Heart left ventricle (tissue), 16 donors: Measurements from ENCODE around the gene SPIRE1. TPM values are rescaled to one million over a fixed set of nuclear protein-coding genes. Genes with fewer than 3 reads are reported as not detected.

Source experiments
- ATAC-seq, 4 donors: fragments of 200-7000 bp; cut with Tn5 transposase; one replicate each; pipeline ENCODE4 v1.9.1; 2020 to 2022; ENCODE audit warnings: moderate library complexity in 4 of 4, mild to moderate bottlenecking in 3 of 4, moderate number of reproducible peaks in 1 of 4
- DNase-seq, 5 donors: peaks; one replicate each; pipeline ENCODE4 v3.0.0-alpha.2; 2020
- H3K27ac ChIP-seq, 12 donors: fragments of 200-600 bp; sonication (generic) in 4 of 12; one replicate each; pipeline versions ENCODE4 v1.5.0 to v1.8.0; 2016 to 2022; ENCODE audit warnings: mild to moderate bottlenecking in 2 of 12
- H3K27me3 ChIP-seq, 9 donors: fragments of 200-600 bp; sonication (generic) in 2 of 9; one replicate each; pipeline versions ENCODE4 v1.5.1 to v1.8.0; 2016 to 2022; ENCODE audit warnings: mild to moderate bottlenecking in 3 of 9
- H3K36me3 ChIP-seq, 9 donors: fragments of 200-600 bp; sonication (generic) in 2 of 9; one replicate each; pipeline versions ENCODE4 v1.5.0 to v1.8.0; 2018 to 2022; ENCODE audit warnings: mild to moderate bottlenecking in 2 of 9
- H3K4me1 ChIP-seq, 12 donors: fragments of 200-600 bp; sonication (generic) in 4 of 12; one replicate each; pipeline versions ENCODE4 v1.5.0 to v1.8.0; 2016 to 2022; ENCODE audit warnings: mild to moderate bottlenecking in 3 of 12
- H3K4me3 ChIP-seq, 12 donors: fragments of 200-600 bp; sonication (generic) in 4 of 12; one replicate each; pipeline versions ENCODE4 v1.5.0 to v1.8.0; 2017 to 2022; ENCODE audit warnings: mild to moderate bottlenecking in 9 of 12, moderate library complexity in 4 of 12
- H3K9me3 ChIP-seq, 12 donors: fragments of 200-600 bp; sonication (generic) in 4 of 12; one replicate each; pipeline versions ENCODE4 v1.5.0 to v1.8.0; 2016 to 2022; ENCODE audit warnings: mild to moderate bottlenecking in 1 of 12
- CTCF ChIP-seq, 12 donors: fragments of 200-600 bp; sonication (generic) in 4 of 12; IDR thresholded peaks; one replicate each; pipeline versions ENCODE4 v1.5.0 to v1.8.0; 2018 to 2022; ENCODE audit warnings: antibody characterized with exemption in 12 of 12, mild to moderate bottlenecking in 5 of 12
- POLR2A ChIP-seq, 2 donors: fragments of 450-650 bp; IDR thresholded peaks; one replicate each; pipeline ENCODE4 v1.6.1; 2017; ENCODE audit warnings: antibody characterized with exemption in 2 of 2, mild to moderate bottlenecking in 2 of 2, moderate library complexity in 2 of 2
- WGBS, 4 donors: extraction: QIAGEN DNeasy Blood & Tissue Kit in 2 of 4; methylation state at CpG; one replicate each; pipeline versions ENCODE4 v1.1.5 to v1.1.7; 2013 to 2018; 5-methylcytosine and 5-hydroxymethylcytosine counted together
- intact Hi-C, 10 donors: fragments of 100-400 bp; cut with DNase I; formaldehyde crosslinking; loops; one replicate each; pipeline versions ENCODE4 v1.11.1 to v1.14.2; 2022
- polyA plus RNA-seq, 2 donors: library from polyadenylated mRNA; stranded (reverse); fragments of 200-250 nt; gene quantifications; one replicate each; pipeline ENCODE4 v1.2.3, GENCODE V29; 2013
- total RNA-seq, 9 donors: library from RNA; depleted of rRNA in 2 of 9; stranded (reverse); fragments of >200 nt in 2 of 9; fragmentation: NEBNext Ultra II Directional in 3 of 9; extraction: Animal tissue kit (Norgen Biotek cat#: 25700) in 3 of 9; gene quantifications; one replicate each; pipeline versions ENCODE4 v1.1.0 to v1.2.4, GENCODE V29; 2016 to 2023
- donor health status: ischemic (EF 13 %, LVEDD 7.1; RV severe dilation, severe dysfunction).
- donor health status: healthy with polysubstance abuse.
- donor health status: DM: no; HTN: yes; CAD: no.
- donor health status: DM: no; HTN: no; CAD: no.
- donor health status: ischemic (EF 25% LVEDD 6.9; RV normal size, moderate dysfunction).
- donor health status: ischemic (EF 25% LVEDD 5.7; RV mildly dilated, moderate dysfunction).
- donor health status: healthy.
- donor health status: DM: yes; HTN: yes; CAD: no.
- donor health status: ischemic (EF 35%, LVEDD 5.7; RV mildly dilated, moderate dysfunction).
- donor health status: nonischemic (EF 11% LVEDD 7.7; RV severe dilation, severe dysfunction).
- donor health status: DM: yes; HTN: yes; CAD: no.
- donor health status: PGD.
- donor health status: ischemic (EF 29% LVEDD 5.4; RV normal size, mild dysfunction).
- donor health status: nonischemic (EF 23%, LVEDD 6.1; RV moderate dilation, normal function).

SPIRE1 gene
- total and polyA plus RNA-seq, 11 donors = 8.3 to 67.6 (median 47.8) TPM

DNA sequence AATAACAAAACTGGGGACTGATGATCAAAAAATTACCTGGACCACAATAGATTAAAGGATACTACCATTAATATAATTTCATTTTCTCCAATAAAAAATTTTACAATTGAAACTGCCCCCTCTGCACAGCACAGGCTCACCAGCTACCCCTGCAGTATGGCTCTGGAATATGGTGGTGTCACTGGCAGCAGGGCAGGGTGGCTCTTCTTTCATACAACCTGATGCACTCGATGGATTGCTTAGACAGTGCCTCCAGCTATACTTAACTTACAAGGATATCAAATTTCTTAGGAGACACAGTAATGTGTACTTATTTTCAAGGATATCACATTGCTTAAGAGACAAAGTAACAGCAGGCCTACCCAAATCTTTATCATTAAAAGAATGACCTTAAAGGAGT, 126.2 kb downstream of the SPIRE1 start:
- intact Hi-C loops = loop anchor here in 1 of 10 donors (10.0 kb wide), 1 partner anchor 137 kb away; no protein-coding TSS in a partner anchor

GRCh38 chr18:12520442-12520992, 137.4 kb downstream of the SPIRE1 start:
- no peaks in the 10 kb centered on the region for H3K36me3 ChIP-seq
- DNase-seq (no peak), ATAC-seq (peak in 1 of 4 donors; percentile 34)
- TF ChIP-seq CTCF (IDR thresholded peaks at IDR 0.05) (no peak), POLR2A (IDR thresholded peaks at IDR 0.05) (no peak)
- H3K27ac ChIP-seq = no peak overlapping the region
- WGBS, 4 donors = 49 to 60% (median 54%) methylated on average over 5 of the region's 5 CpGs
- no peaks in the 10 kb centered on the region for H3K9me3 ChIP-seq
- intact Hi-C loops = loop anchor here in 2 of 10 donors (10.0 kb wide), 2 partner anchors 116 to 134 kb away; partner anchors contain the start of genes PRELID3A (in 1 of the 2) and SPIRE1 (in 1 of the 2)
- H3K27me3 ChIP-seq = no peaks in the 10 kb centered on the region
- peaks cover 0 to 30% (median 16%) of the 10 kb centered on the region in 12 donors for H3K4me1 ChIP-seq
- no peak overlapping the region for H3K4me3 ChIP-seq

More for the DNA sequence above, 126.2 kb downstream of the SPIRE1 start:
- Histone ChIP-seq H3K4me1 (no peaks in the 10 kb centered on the region), H3K27ac (no peak overlapping the region), H3K4me3 (no peak overlapping the region), H3K9me3 (no peaks in the 10 kb centered on the region), H3K36me3 (no peaks in the 10 kb centered on the region), H3K27me3 (no peaks in the 10 kb centered on the region)
- WGBS, 4 donors = 48 to 74% (median 69%) methylated on average over 1 of the region's 1 CpG
- ATAC-seq (no peak), DNase-seq (no peak)
- TF ChIP-seq CTCF (IDR thresholded peaks at IDR 0.05) (no peak), POLR2A (IDR thresholded peaks at IDR 0.05) (no peak)

- DNase-seq (no peak), ATAC-seq (no peak)
- Histone ChIP-seq H3K9me3 (no peaks in the 10 kb centered on the region), H3K27me3 (no peaks in the 10 kb centered on the region), H3K4me3 (no peak overlapping the region), H3K36me3 (no peaks in the 10 kb centered on the region), H3K4me1 (peaks cover 0 to 35% (median 19%) of the 10 kb centered on the region in 12 donors), H3K27ac (no peak overlapping the region)
- WGBS, 4 donors = 88 to 97% (median 94%) methylated on average over 6 of the region's 6 CpGs
- TF ChIP-seq POLR2A (IDR thresholded peaks at IDR 0.05) (no peak), CTCF (IDR thresholded peaks at IDR 0.05) (no peak)
- intact Hi-C loops = loop anchor here in 1 of 10 donors (10.0 kb wide), 1 partner anchor 124 kb away; no protein-coding TSS in a partner anchor
Observed at GRCh38 chr18:12518832-12519531, 138.9 kb downstream of the SPIRE1 start.

- Histone ChIP-seq H3K9me3 (no peaks in the 10 kb centered on the region), H3K36me3 (no peaks in the 10 kb centered on the region), H3K27ac (no peak overlapping the region), H3K4me1 (peaks cover 0 to 36% (median 19%) of the 10 kb centered on the region in 12 donors), H3K4me3 (no peak overlapping the region), H3K27me3 (no peaks in the 10 kb centered on the region)
- intact Hi-C loops = loop anchor here in 1 of 10 donors (10.0 kb wide), 1 partner anchor 124 kb away; no protein-coding TSS in a partner anchor
- DNase-seq = no peak
- TF ChIP-seq POLR2A (IDR thresholded peaks at IDR 0.05) (no peak), CTCF (IDR thresholded peaks at IDR 0.05) (no peak)
- ATAC-seq = no peak
- 95 to 99% (median 97%) methylated on average over 2 of the region's 2 CpGs for WGBS, 4 donors
Observed at GRCh38 chr18:12518326-12518725, 139.6 kb downstream of the SPIRE1 start.
